Measurements from ENCODE around the gene POLG.
A peak's percentile ranks its signal among the peaks of the same experiment; 100 is the strongest.

POLG gene

DNA sequence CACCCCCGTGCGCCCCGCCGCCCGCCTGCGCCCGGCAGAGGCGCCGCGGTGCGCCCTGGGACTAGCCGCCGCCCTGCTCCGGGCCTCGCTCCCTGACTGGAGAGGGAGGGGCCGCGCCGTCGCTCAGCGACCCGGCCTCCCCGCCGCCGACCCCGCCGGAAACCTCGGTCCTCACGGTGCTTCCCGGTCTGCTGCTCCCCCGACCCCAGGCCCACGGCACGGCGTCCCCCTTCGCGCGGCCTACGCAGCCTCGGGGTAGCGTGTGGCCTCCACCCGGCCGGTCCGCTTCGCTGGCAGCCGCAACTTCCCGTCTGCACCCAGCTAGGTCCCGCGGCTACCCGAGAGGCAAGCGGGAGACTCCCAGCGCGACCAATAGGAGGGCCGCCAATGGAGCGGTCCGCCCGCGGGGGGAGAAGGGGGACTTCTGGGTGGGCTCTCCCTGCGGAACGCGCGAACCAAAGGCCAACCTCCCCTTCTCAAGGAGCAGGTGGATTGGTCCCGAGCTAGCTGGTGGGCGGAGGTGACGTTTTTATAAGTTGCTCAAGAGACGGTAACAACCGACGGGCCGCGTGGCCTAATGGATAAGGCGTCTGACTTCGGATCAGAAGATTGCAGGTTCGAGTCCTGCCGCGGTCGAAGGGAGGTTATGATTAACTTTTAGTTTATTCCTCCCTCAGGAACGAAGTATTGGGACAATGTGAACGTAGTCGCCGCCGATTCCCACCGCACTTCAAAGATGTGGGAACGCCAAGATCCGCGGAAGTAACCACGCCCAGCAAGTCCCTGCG, at the start of gene POLG:
Gene POLG (minus strand): TSS at position 315 of the 788 bp plus-strand sequence. CDS start 1,070 bp downstream, outside the sequence.
- Histone ChIP-seq H4K20me1 (ENCODE audit: insufficient read depth, low read length) (peaks cover 44% of the 10 kb centered on the region), H3K79me2 (ENCODE audit: insufficient read depth, low read length) (peaks cover 49% of the 10 kb centered on the region), H3K9ac (ENCODE audit: low read depth, low read length) (peak within 1 kb of the TSS; percentile 88), H3K4me3 (ENCODE audit: low read depth in 1 of 2, low read length in 2 of 2) (peak within 1 kb of the TSS; percentile 68 to 88), H3K4me2 (ENCODE audit: insufficient read depth, low read length) (peak within 1 kb of the TSS; percentile 91), H3K4me1 (ENCODE audit: insufficient read depth, low read length) (peaks cover 80% of the 10 kb centered on the region), H3K9me3 (ENCODE audit: insufficient read depth, low read length, severe bottlenecking) (no peaks in the 10 kb centered on the region), H3K27ac (ENCODE audit: low read length) (peak within 1 kb of the TSS; percentile 97), H3K27me3 (ENCODE audit: insufficient read depth, low read length, poor library complexity) (no peaks in the 10 kb centered on the region), H3K36me3 (ENCODE audit: insufficient read depth, low read length) (peaks cover 44% of the 10 kb centered on the region), H2AFZ (ENCODE audit: low read depth, low read length) (peak within 1 kb of the TSS; percentile 68)
- no peak for TF ChIP-seq CTCF (IDR thresholded peaks at IDR 0.05; ENCODE audit: borderline replicate concordance, extremely low read depth, low read length, poor library complexity, severe bottlenecking)
- peak; percentile 86 for ATAC-seq (ENCODE audit: insufficient read depth, low read depth)
- peak; percentile 97 for DNase-seq

GRCh38 chr15:89384176-89384604, 49.6 kb upstream of the POLG start:
- Histone ChIP-seq H3K4me1 (ENCODE audit: insufficient read depth, low read length) (no peaks in the 10 kb centered on the region), H3K9me3 (ENCODE audit: insufficient read depth, low read length, severe bottlenecking) (no peaks in the 10 kb centered on the region), H3K79me2 (ENCODE audit: insufficient read depth, low read length) (no peaks in the 10 kb centered on the region), H3K4me3 (ENCODE audit: low read depth in 1 of 2, low read length in 2 of 2) (no peak overlapping the region), H3K27ac (ENCODE audit: low read length) (no peak overlapping the region), H3K27me3 (ENCODE audit: insufficient read depth, low read length, poor library complexity) (peaks cover 11% of the 10 kb centered on the region), H3K36me3 (ENCODE audit: insufficient read depth, low read length) (no peaks in the 10 kb centered on the region), H4K20me1 (ENCODE audit: insufficient read depth, low read length) (no peaks in the 10 kb centered on the region), H2AFZ (ENCODE audit: low read depth, low read length) (no peak overlapping the region), H3K4me2 (ENCODE audit: insufficient read depth, low read length) (no peak overlapping the region), H3K9ac (ENCODE audit: low read depth, low read length) (no peak overlapping the region)
- TF ChIP-seq EZH2 (IDR thresholded peaks at IDR 0.05; ENCODE audit: borderline replicate concordance, low read depth, low read length, severe bottlenecking) (no peak), CTCF (IDR thresholded peaks at IDR 0.05; ENCODE audit: borderline replicate concordance, extremely low read depth, low read length, poor library complexity, severe bottlenecking) (no peak)
- no peak for DNase-seq
- ATAC-seq (ENCODE audit: insufficient read depth, low read depth) = no peak

GRCh38 chr15:89383365-89384175, 48.9 kb upstream of the POLG start:
- no peaks in the 10 kb centered on the region for H3K79me2 ChIP-seq (ENCODE audit: insufficient read depth, low read length)
- no peak overlapping the region for H3K27ac ChIP-seq (ENCODE audit: low read length)
- DNase-seq (no peak), ATAC-seq (ENCODE audit: insufficient read depth, low read depth) (no peak)
- H4K20me1 ChIP-seq (ENCODE audit: insufficient read depth, low read length) = no peaks in the 10 kb centered on the region
- H3K4me3 ChIP-seq (ENCODE audit: low read depth in 1 of 2, low read length in 2 of 2) = no peak overlapping the region
- H3K36me3 ChIP-seq (ENCODE audit: insufficient read depth, low read length) = no peaks in the 10 kb centered on the region
- no peak overlapping the region for H3K9ac ChIP-seq (ENCODE audit: low read depth, low read length)
- H3K9me3 ChIP-seq (ENCODE audit: insufficient read depth, low read length, severe bottlenecking) = no peaks in the 10 kb centered on the region
- H3K27me3 ChIP-seq (ENCODE audit: insufficient read depth, low read length, poor library complexity) = peaks cover 6% of the 10 kb centered on the region
- H3K4me1 ChIP-seq (ENCODE audit: insufficient read depth, low read length) = no peaks in the 10 kb centered on the region
- no peak overlapping the region for H2AFZ ChIP-seq (ENCODE audit: low read depth, low read length)
- no peak for TF ChIP-seq CTCF (IDR thresholded peaks at IDR 0.05; ENCODE audit: borderline replicate concordance, extremely low read depth, low read length, poor library complexity, severe bottlenecking)
- no peak for TF ChIP-seq EZH2 (IDR thresholded peaks at IDR 0.05; ENCODE audit: borderline replicate concordance, low read depth, low read length, severe bottlenecking)
- no peak overlapping the region for H3K4me2 ChIP-seq (ENCODE audit: insufficient read depth, low read length)
